HG02623 (cell line): ENCODE measurements around the gene TRIM65.
"Not testable (repeated sequence)": the region's sequence is repeated elsewhere in the genome, so short reads cannot be mapped to it uniquely, and the experiment has no call there.

ENCODE experiments used
- ATAC-seq: cut with Tn5 transposase; IDR thresholded peaks from one replicate; pipeline ENCODE4 v1.9.1; 2021; ENCODE audit warnings: moderate library complexity; ENCODE audit not compliant: unreplicated experiment

The TRIM65 gene

GRCh38 chr17:75854881-75855309 lies 41.9 kb downstream of the TRIM65 start:
- ATAC-seq, result no peak

- no peak for ATAC-seq
These were observed 42.5 kb downstream of the TRIM65 start for GRCh38 chr17:75854101-75854748.

- ATAC-seq, result no peak
These were observed 43.3 kb downstream of the TRIM65 start for GRCh38 chr17:75853433-75853832.

- ATAC-seq, result not testable (repeated sequence)
These were observed 45.1 kb downstream of the TRIM65 start for GRCh38 chr17:75851693-75851991.

GRCh38 chr17:75850928-75851692 lies 45.6 kb downstream of the TRIM65 start:
- no peak for ATAC-seq

GRCh38 chr17:75849724-75850123 lies 47.0 kb downstream of the TRIM65 start:
- no peak for ATAC-seq

- ATAC-seq, result no peak
These were observed 47.5 kb downstream of the TRIM65 start for GRCh38 chr17:75849279-75849646.

GRCh38 chr17:75848523-75849278 lies 48.0 kb downstream of the TRIM65 start:
- no peak for ATAC-seq

- no peak for ATAC-seq
These were observed 48.9 kb downstream of the TRIM65 start for GRCh38 chr17:75847614-75848522.

- ATAC-seq, result no peak
These were observed 49.8 kb downstream of the TRIM65 start for GRCh38 chr17:75846692-75847613.

- no peak for ATAC-seq
These were observed 50.6 kb downstream of the TRIM65 start for GRCh38 chr17:75845933-75846691.

GRCh38 chr17:75845058-75845711 lies 51.6 kb downstream of the TRIM65 start:
- peak; percentile 64 for ATAC-seq

- no peak for ATAC-seq
These were observed 52.2 kb downstream of the TRIM65 start for GRCh38 chr17:75844530-75845057.

GRCh38 chr17:75843577-75844529 lies 52.9 kb downstream of the TRIM65 start, which contains the start of gene UNC13D:
UNC13D (minus strand) TSS chr17:75844404; CDS start chr17:75844337, 67 bp downstream.
- ATAC-seq, result no peak

GRCh38 chr17:75842963-75843576 lies 53.7 kb downstream of the TRIM65 start:
- ATAC-seq, result no peak

GRCh38 chr17:75842411-75842810 lies 54.3 kb downstream of the TRIM65 start:
- no peak for ATAC-seq

- no peak for ATAC-seq
These were observed 56.0 kb downstream of the TRIM65 start for GRCh38 chr17:75840799-75841164.
